PC-3 (cell line): ENCODE results near the gene SDC1.

Experiments used
- EZH2 ChIP-seq: fragments of 300-600 bp; sonication (generic); IDR thresholded peaks from one replicate; pipeline ENCODE4 v1.6.1; 2017; ENCODE audit warnings: antibody characterized with exemption, mild to moderate bottlenecking, low read length; ENCODE audit not compliant: unreplicated experiment
- EZH2phosphoT487 ChIP-seq: fragments of 300-600 bp; sonication (generic); IDR thresholded peaks from 2 replicates; pipeline ENCODE4 v1.6.1; 2018; ENCODE audit warnings: mild to moderate bottlenecking, antibody characterized with exemption, low read length, borderline replicate concordance
- TF ChIP-seq, protein P1 (sequence below): fragments of 300-600 bp; sonication (generic); conservative IDR thresholded peaks from 2 replicates; pipeline ENCODE4 v1.5.1; 2017; ENCODE audit warnings: antibody characterized with exemption, low read depth, mild to moderate bottlenecking, low read length

- TF ChIP-seq EZH2 (no peak), EZH2phosphoT487 (no peak)
- TF ChIP-seq, protein P1, sequence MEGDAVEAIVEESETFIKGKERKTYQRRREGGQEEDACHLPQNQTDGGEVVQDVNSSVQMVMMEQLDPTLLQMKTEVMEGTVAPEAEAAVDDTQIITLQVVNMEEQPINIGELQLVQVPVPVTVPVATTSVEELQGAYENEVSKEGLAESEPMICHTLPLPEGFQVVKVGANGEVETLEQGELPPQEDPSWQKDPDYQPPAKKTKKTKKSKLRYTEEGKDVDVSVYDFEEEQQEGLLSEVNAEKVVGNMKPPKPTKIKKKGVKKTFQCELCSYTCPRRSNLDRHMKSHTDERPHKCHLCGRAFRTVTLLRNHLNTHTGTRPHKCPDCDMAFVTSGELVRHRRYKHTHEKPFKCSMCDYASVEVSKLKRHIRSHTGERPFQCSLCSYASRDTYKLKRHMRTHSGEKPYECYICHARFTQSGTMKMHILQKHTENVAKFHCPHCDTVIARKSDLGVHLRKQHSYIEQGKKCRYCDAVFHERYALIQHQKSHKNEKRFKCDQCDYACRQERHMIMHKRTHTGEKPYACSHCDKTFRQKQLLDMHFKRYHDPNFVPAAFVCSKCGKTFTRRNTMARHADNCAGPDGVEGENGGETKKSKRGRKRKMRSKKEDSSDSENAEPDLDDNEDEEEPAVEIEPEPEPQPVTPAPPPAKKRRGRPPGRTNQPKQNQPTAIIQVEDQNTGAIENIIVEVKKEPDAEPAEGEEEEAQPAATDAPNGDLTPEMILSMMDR, result no peak
These were observed 38.7 kb downstream of the SDC1 start for GRCh38 chr2:20186078-20186854.
